HL-60 (cell line): Measurements from ENCODE around the gene AZU1.

ENCODE experiments used
- CTCF ChIP-seq: IDR thresholded peaks from one replicate; pipeline ENCODE4 v1.5.1; 2011; ENCODE audit warnings: low read length, control low read depth, inconsistent platforms; ENCODE audit not compliant: insufficient read depth
- GABPA ChIP-seq: IDR thresholded peaks from 2 replicates; pipeline ENCODE4 v1.6.1; 2012; ENCODE audit warnings: low read depth
- POLR2AphosphoS5 ChIP-seq: IDR thresholded peaks from 2 replicates; pipeline ENCODE4 v1.6.1; 2012; ENCODE audit warnings: low read depth
- REST ChIP-seq: IDR thresholded peaks from 2 replicates; pipeline ENCODE4 v1.6.1; 2012; ENCODE audit warnings: low read depth; ENCODE audit not compliant: insufficient replicate concordance

- TF ChIP-seq CTCF: no peak
- TF ChIP-seq GABPA: no peak
- TF ChIP-seq POLR2AphosphoS5: no peak
- TF ChIP-seq REST: no peak
Observed at GRCh38 chr19:791567-792305, 35.9 kb upstream of the AZU1 start.
